Mesendoderm (in vitro differentiated cells): ENCODE results near the gene STAC3.

Source experiments
- DNase-seq: peaks from one replicate; pipeline ENCODE4 v3.0.0; 2013
- H2AK5ac ChIP-seq: 2 replicates; pipeline ENCODE4 v1.6.1; 2013; ENCODE audit warnings: low read length, inconsistent platforms
- H2BK120ac ChIP-seq: 2 replicates; pipeline ENCODE4 v1.6.1; 2013; ENCODE audit warnings: low read depth, mild to moderate bottlenecking, low read length, moderate library complexity, mixed read lengths
- H2BK15ac ChIP-seq: replicated peaks from 2 replicates; pipeline ENCODE4 v1.6.1; 2013; ENCODE audit warnings: low read depth, mild to moderate bottlenecking, moderate library complexity
- H2BK5ac ChIP-seq: 2 replicates; pipeline ENCODE4 v1.6.1; 2013; ENCODE audit warnings: low read length, inconsistent platforms
- H3K18ac ChIP-seq: 2 replicates; pipeline ENCODE4 v1.6.1; 2013; ENCODE audit warnings: mild to moderate bottlenecking, low read length, mixed read lengths
- H3K23ac ChIP-seq: one replicate; pipeline ENCODE4 v1.6.1; 2013; ENCODE audit warnings: low read length
- H3K27ac ChIP-seq: 2 replicates; pipeline ENCODE4 v1.5.1; 2013; ENCODE audit warnings: low read depth, mild to moderate bottlenecking, inconsistent platforms, low read length, moderate library complexity
- H3K27me3 ChIP-seq: 2 replicates; pipeline ENCODE4 v1.6.1; 2013; ENCODE audit warnings: low read length, control low read depth, mild to moderate bottlenecking, inconsistent platforms; ENCODE audit not compliant: insufficient read depth, poor library complexity
- H3K36me3 ChIP-seq: 2 replicates; pipeline ENCODE4 v1.6.1; 2013; ENCODE audit warnings: low read length, inconsistent platforms; ENCODE audit not compliant: control insufficient read depth, insufficient read depth
- H3K4ac ChIP-seq: one replicate; pipeline ENCODE4 v1.6.1; 2013; ENCODE audit warnings: low read depth, mild to moderate bottlenecking, low read length, moderate library complexity
- H3K4me1 ChIP-seq: 2 replicates; pipeline ENCODE4 v1.6.1; 2013; ENCODE audit warnings: low read depth, low read length, inconsistent platforms; ENCODE audit not compliant: control insufficient read depth
- H3K4me2 ChIP-seq: 2 replicates; pipeline ENCODE4 v1.6.1; 2013; ENCODE audit warnings: low read length
- H3K4me3 ChIP-seq: 2 replicates; pipeline ENCODE4 v1.5.1; 2013; ENCODE audit warnings: mild to moderate bottlenecking, low read length
- H3K56ac ChIP-seq: one replicate; pipeline ENCODE4 v1.6.1; 2013; ENCODE audit warnings: low read length
- H3K79me1 ChIP-seq: 2 replicates; pipeline ENCODE4 v1.6.1; 2013; ENCODE audit warnings: low read length, inconsistent platforms
- H3K79me2 ChIP-seq: 2 replicates; pipeline ENCODE4 v1.6.1; 2013; ENCODE audit warnings: mild to moderate bottlenecking, low read length; ENCODE audit not compliant: control insufficient read depth, insufficient read depth
- H3K9ac ChIP-seq: 2 replicates; pipeline ENCODE4 v1.6.1; 2013; ENCODE audit warnings: low read length, inconsistent platforms
- H4K5ac ChIP-seq: one replicate; pipeline ENCODE4 v1.6.1; 2013; ENCODE audit warnings: low read length
- H4K8ac ChIP-seq: one replicate; pipeline ENCODE4 v1.6.1; 2013; ENCODE audit warnings: low read depth, mild to moderate bottlenecking, control low read depth, low read length, moderate library complexity
- WGBS: extraction: QIAGEN DNeasy Blood & Tissue Kit; methylation state at CpG from one replicate; pipeline ENCODE4 v1.1.7; 2013; ENCODE audit warnings: low lambda C conversion rate, missing lambda C conversion rate; ENCODE audit not compliant: insufficient coverage; ENCODE audit errors: extremely low coverage; 5-methylcytosine and 5-hydroxymethylcytosine counted together

The STAC3 gene

GRCh38 chr12:57227315-57228115, 23.5 kb downstream of the STAC3 start:
- H3K79me1 ChIP-seq = peaks cover 22% of the 10 kb centered on the region
- peak overlapping the region; percentile 22 for H3K18ac ChIP-seq
- H3K4me2 ChIP-seq = peak overlapping the region; percentile 58
- H2BK120ac ChIP-seq = no peak overlapping the region
- H3K56ac ChIP-seq = no peak overlapping the region
- peaks cover 7% of the 10 kb centered on the region for H3K4me1 ChIP-seq
- no CpG with 5 or more reads among the region's 8 CpGs for WGBS
- no peak overlapping the region for H3K4ac ChIP-seq
- no peak overlapping the region for H3K27ac ChIP-seq
- H4K5ac ChIP-seq = no peak overlapping the region
- peaks cover 14% of the 10 kb centered on the region for H3K79me2 ChIP-seq
- no peak overlapping the region for H4K8ac ChIP-seq
- peaks cover 12% of the 10 kb centered on the region for H3K36me3 ChIP-seq
- peaks cover 38% of the 10 kb centered on the region for H3K27me3 ChIP-seq
- no peak overlapping the region for H2BK5ac ChIP-seq
- H3K4me3 ChIP-seq = no peak overlapping the region
- peak; percentile 47 for DNase-seq
- no peak overlapping the region for H2AK5ac ChIP-seq
- H3K9ac ChIP-seq = peak overlapping the region; percentile 31
- H3K23ac ChIP-seq = no peak overlapping the region
- no peak overlapping the region for H2BK15ac ChIP-seq

- no peak overlapping the region for H2AK5ac ChIP-seq
- no peak overlapping the region for H4K8ac ChIP-seq
- DNase-seq = peak; percentile 56
- H3K36me3 ChIP-seq = peaks cover 4% of the 10 kb centered on the region
- no peak overlapping the region for H3K27ac ChIP-seq
- peaks cover 46% of the 10 kb centered on the region for H3K27me3 ChIP-seq
- H3K79me2 ChIP-seq = peaks cover 14% of the 10 kb centered on the region
- H2BK5ac ChIP-seq = no peak overlapping the region
- WGBS = no CpG with 5 or more reads among the region's 35 CpGs
- peak overlapping the region; percentile 75 for H3K56ac ChIP-seq
- H3K4ac ChIP-seq = no peak overlapping the region
- H3K79me1 ChIP-seq = peaks cover 16% of the 10 kb centered on the region
- no peak overlapping the region for H3K23ac ChIP-seq
- peak overlapping the region; percentile 38 for H3K9ac ChIP-seq
- H4K5ac ChIP-seq = no peak overlapping the region
- no peak overlapping the region for H2BK120ac ChIP-seq
- H3K4me3 ChIP-seq = no peak overlapping the region
- H3K4me1 ChIP-seq = peaks cover 7% of the 10 kb centered on the region
- no peak overlapping the region for H2BK15ac ChIP-seq
- H3K4me2 ChIP-seq = peak overlapping the region; percentile 58
- H3K18ac ChIP-seq = peak overlapping the region; percentile 22
Observed at GRCh38 chr12:57226588-57227314, 24.2 kb downstream of the STAC3 start.

GRCh38 chr12:57225680-57226210, 25.2 kb downstream of the STAC3 start:
- WGBS = no CpG with 5 or more reads among the region's 18 CpGs
- H3K4me1 ChIP-seq = peaks cover 2% of the 10 kb centered on the region

DNA sequence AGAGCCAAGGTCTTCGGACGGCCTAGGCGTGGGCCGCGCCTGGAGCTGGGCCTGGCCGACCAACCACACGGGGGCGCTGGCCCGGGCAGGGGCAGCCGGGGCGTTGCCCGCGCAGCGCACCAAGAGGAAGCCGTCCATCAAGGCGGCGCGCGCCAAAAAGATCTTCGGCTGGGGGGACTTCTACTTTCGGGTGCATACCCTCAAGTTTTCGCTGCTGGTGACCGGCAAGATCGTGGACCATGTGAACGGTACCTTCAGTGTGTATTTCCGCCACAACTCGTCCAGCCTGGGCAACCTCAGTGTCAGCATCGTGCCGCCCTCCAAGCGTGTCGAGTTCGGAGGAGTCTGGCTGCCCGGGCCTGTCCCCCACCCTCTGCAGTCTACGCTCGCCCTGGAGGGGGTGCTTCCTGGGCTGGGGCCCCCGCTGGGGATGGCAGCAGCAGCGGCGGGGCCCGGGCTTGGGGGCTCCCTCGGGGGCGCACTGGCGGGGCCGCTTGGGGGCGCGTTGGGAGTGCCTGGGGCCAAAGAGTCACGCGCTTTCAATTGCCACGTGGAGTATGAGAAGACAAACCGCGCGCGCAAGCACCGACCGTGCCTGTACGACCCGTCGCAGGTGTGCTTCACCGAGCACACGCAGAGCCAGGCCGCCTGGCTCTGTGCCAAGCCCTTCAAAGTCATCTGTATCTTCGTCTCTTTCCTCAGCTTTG, 25.9 kb downstream of the STAC3 start:
- Histone ChIP-seq H3K4me1 (no peaks in the 10 kb centered on the region), H3K4me3 (no peak overlapping the region), H2BK120ac (no peak overlapping the region), H3K27ac (no peak overlapping the region), H3K4ac (peak overlapping the region; percentile 22), H4K5ac (no peak overlapping the region), H3K79me1 (no peaks in the 10 kb centered on the region), H3K36me3 (no peaks in the 10 kb centered on the region), H3K18ac (no peak overlapping the region), H2AK5ac (no peak overlapping the region), H4K8ac (no peak overlapping the region), H3K27me3 (peaks cover 60% of the 10 kb centered on the region), H3K4me2 (no peak overlapping the region), H3K23ac (no peak overlapping the region), H3K56ac (peak overlapping the region; percentile 63), H2BK5ac (no peak overlapping the region), H3K79me2 (peaks cover under 1% of the 10 kb centered on the region), H3K9ac (no peak overlapping the region), H2BK15ac (no peak overlapping the region)
- peak; percentile 85 for DNase-seq
- WGBS = no CpG with 5 or more reads among the region's 61 CpGs

More at GRCh38 chr12:57225680-57226210, 25.2 kb downstream of the STAC3 start:
- Histone ChIP-seq H2BK120ac (no peak overlapping the region), H3K23ac (no peak overlapping the region), H3K36me3 (no peaks in the 10 kb centered on the region), H3K27me3 (peaks cover 56% of the 10 kb centered on the region), H3K9ac (no peak overlapping the region), H4K5ac (no peak overlapping the region), H3K18ac (no peak overlapping the region), H3K79me2 (peaks cover 6% of the 10 kb centered on the region), H2BK15ac (no peak overlapping the region), H3K4me3 (no peak overlapping the region), H2AK5ac (no peak overlapping the region), H3K79me1 (peaks cover 6% of the 10 kb centered on the region), H4K8ac (no peak overlapping the region), H2BK5ac (no peak overlapping the region), H3K56ac (peak overlapping the region; percentile 30), H3K4me2 (no peak overlapping the region), H3K4ac (no peak overlapping the region), H3K27ac (no peak overlapping the region)
- no peak for DNase-seq

DNA sequence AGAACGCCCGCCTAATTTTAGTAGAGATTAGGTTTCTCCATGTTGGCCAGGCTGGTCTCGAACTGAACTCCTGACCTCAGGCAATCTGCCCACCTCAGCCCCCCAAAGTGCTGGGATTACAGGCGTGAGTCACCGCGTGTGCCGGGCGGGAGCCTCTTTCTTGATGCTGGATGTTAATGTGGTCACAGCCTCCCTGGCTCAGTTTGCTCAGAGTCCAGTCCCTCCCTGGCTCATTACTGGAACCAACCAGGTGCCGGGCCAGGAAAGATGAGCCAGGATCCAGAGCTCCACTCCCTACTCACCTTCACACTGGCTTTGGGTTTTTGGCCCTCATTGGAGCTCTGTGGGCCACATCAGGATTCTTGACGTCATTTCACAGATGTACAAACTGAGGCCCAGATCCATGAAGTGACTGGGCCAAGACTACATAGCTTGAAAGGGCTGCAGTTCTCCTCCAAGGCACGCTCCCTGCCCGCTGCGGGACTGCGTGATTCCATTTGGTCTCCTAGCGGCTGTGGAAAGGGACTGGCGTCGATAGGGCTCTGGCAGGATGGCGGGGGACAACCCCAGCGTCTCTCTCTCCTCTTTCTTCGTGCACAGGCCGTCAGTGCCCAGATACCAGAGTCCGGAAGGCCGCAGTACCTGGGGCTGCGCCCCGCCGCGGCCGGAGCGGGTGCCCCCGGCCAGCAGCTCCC, 26.6 kb downstream of the STAC3 start:
- Histone ChIP-seq H3K79me1 (no peaks in the 10 kb centered on the region), H3K36me3 (no peaks in the 10 kb centered on the region)
- no peak for DNase-seq

More for the DNA sequence above, 26.6 kb downstream of the STAC3 start:
- no peak overlapping the region for H2BK15ac ChIP-seq
- H2AK5ac ChIP-seq = no peak overlapping the region
- H3K23ac ChIP-seq = no peak overlapping the region
- no peak overlapping the region for H4K5ac ChIP-seq
- H3K4me3 ChIP-seq = no peak overlapping the region
- no peak overlapping the region for H3K4me2 ChIP-seq
- no peaks in the 10 kb centered on the region for H3K4me1 ChIP-seq
- H3K4ac ChIP-seq = no peak overlapping the region
- no peaks in the 10 kb centered on the region for H3K79me2 ChIP-seq
- no peak overlapping the region for H2BK5ac ChIP-seq
- no peak overlapping the region for H3K18ac ChIP-seq
- no CpG with 5 or more reads among the region's 30 CpGs for WGBS
- H3K9ac ChIP-seq = no peak overlapping the region
- no peak overlapping the region for H2BK120ac ChIP-seq
- no peak overlapping the region for H4K8ac ChIP-seq
- H3K27me3 ChIP-seq = peaks cover 66% of the 10 kb centered on the region
- peak overlapping the region; percentile 32 for H3K56ac ChIP-seq
- no peak overlapping the region for H3K27ac ChIP-seq
